RWPE2 (cell line): ENCODE results near the gene HEXD.

Experiments
- ATAC-seq: fragments of 200-7000 bp; cut with Tn5 transposase; 3 replicates; pipeline ENCODE4 v1.9.1; 2021; ENCODE audit warnings: low read depth
- DNase-seq: peaks from one replicate; pipeline ENCODE4 v3.0.0-alpha.2; 2020; ENCODE audit warnings: low spot score
- H3K27ac ChIP-seq: fragments of 450-650 bp; 2 replicates; pipeline ENCODE4 v1.5.1; 2017; ENCODE audit warnings: mild to moderate bottlenecking; ENCODE audit not compliant: poor library complexity, severe bottlenecking
- H3K27me3 ChIP-seq: fragments of 250-450 bp; sonication (Bioruptor Pico); 2 replicates; pipeline ENCODE4 v1.5.1; 2021; ENCODE audit warnings: mild to moderate bottlenecking, moderate library complexity; ENCODE audit not compliant: insufficient read depth, poor library complexity, severe bottlenecking
- H3K36me3 ChIP-seq: fragments of 250-450 bp; sonication (Bioruptor Pico); 2 replicates; pipeline ENCODE4 v1.5.1; 2020; ENCODE audit warnings: low read depth, mild to moderate bottlenecking, moderate library complexity
- H3K4me1 ChIP-seq: fragments of 250-450 bp; sonication (Bioruptor Pico); 2 replicates; pipeline ENCODE4 v1.5.1; 2021; ENCODE audit warnings: mild to moderate bottlenecking, moderate library complexity; ENCODE audit not compliant: insufficient read depth, poor library complexity, severe bottlenecking
- H3K4me3 ChIP-seq: fragments of 250-450 bp; sonication (Bioruptor Pico); 2 replicates; pipeline ENCODE4 v1.5.1; 2021; ENCODE audit warnings: mild to moderate bottlenecking, moderate library complexity; ENCODE audit not compliant: severe bottlenecking
- H3K9me3 ChIP-seq: fragments of 250-450 bp; sonication (Bioruptor Pico); 2 replicates; pipeline ENCODE4 v1.5.1; 2021; ENCODE audit warnings: mild to moderate bottlenecking, moderate library complexity; ENCODE audit not compliant: severe bottlenecking
- TF ChIP-seq, protein P1 (sequence below): fragments of 450-650 bp; IDR thresholded peaks from one replicate; pipeline ENCODE4 v1.5.1; 2017; ENCODE audit warnings: mild to moderate bottlenecking, moderate library complexity; ENCODE audit not compliant: poor library complexity, severe bottlenecking

The HEXD gene

DNA sequence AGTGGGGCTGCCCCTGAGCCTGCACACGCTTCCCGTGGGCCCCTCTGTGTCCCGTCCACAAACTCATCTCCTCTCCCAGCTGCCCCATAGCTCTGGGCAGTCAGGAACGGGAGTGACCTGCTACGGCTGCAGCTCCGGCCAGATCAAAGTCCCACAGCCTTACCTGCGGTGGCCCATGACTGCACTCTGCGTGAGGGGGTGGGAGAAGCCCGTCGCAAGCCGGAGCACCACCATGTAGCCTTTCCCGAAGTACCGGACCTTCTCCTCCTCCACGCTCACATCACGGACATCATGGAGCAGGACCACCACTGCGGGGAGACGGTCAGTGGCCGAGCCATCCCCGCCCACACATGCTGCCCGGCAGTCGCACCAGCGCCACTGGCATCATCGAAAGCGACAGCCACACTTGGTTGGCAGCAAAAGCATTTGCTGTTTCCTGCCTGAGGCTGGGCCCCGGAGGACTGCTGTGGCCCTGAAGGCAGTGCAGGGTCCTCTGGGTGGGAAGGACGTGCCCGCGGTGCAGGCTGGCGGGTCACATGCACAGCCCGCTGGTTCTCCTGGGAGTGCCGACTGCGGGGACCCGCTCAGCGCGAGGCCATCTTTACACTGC lies 26.2 kb downstream of the HEXD start:
- TF ChIP-seq, protein P1, sequence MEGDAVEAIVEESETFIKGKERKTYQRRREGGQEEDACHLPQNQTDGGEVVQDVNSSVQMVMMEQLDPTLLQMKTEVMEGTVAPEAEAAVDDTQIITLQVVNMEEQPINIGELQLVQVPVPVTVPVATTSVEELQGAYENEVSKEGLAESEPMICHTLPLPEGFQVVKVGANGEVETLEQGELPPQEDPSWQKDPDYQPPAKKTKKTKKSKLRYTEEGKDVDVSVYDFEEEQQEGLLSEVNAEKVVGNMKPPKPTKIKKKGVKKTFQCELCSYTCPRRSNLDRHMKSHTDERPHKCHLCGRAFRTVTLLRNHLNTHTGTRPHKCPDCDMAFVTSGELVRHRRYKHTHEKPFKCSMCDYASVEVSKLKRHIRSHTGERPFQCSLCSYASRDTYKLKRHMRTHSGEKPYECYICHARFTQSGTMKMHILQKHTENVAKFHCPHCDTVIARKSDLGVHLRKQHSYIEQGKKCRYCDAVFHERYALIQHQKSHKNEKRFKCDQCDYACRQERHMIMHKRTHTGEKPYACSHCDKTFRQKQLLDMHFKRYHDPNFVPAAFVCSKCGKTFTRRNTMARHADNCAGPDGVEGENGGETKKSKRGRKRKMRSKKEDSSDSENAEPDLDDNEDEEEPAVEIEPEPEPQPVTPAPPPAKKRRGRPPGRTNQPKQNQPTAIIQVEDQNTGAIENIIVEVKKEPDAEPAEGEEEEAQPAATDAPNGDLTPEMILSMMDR: no peak
- H3K27me3 ChIP-seq: no peaks in the 10 kb centered on the region
- H3K27ac ChIP-seq: no peak overlapping the region
- ATAC-seq (no peak), DNase-seq (no peak)
- no peaks in the 10 kb centered on the region for H3K36me3 ChIP-seq
- no peaks in the 10 kb centered on the region for H3K9me3 ChIP-seq
- H3K4me3 ChIP-seq: no peak overlapping the region
- no peaks in the 10 kb centered on the region for H3K4me1 ChIP-seq

- no peak for DNase-seq
- no peaks in the 10 kb centered on the region for H3K36me3 ChIP-seq
- H3K4me1 ChIP-seq: no peaks in the 10 kb centered on the region
- ATAC-seq: no peak
- H3K27ac ChIP-seq: no peak overlapping the region
- TF ChIP-seq, protein P1: no peak
- H3K9me3 ChIP-seq: no peaks in the 10 kb centered on the region
- no peak overlapping the region for H3K4me3 ChIP-seq
- no peaks in the 10 kb centered on the region for H3K27me3 ChIP-seq
These were observed 26.9 kb downstream of the HEXD start for GRCh38 chr17:82444941-82445521.

DNA sequence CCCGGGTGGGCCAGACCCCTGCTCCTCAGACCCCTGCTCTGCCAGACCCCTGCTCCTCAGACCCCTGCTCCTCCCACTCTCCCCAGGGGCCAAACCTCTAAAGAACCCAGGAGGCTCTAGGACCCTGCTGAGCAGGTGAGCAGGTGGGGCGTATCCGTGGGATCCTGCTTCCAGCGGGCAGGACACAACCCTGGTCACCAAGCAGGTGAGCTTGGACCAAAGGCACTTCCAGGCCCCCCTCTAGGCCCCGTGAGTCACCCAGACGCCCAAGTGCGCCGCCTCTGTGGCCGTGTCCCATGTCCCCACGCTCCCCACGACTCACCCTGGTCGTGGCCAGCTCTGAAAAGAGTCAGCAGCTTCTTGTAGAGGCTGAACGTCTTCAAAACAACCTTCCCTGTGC lies 27.4 kb downstream of the HEXD start:
- no peaks in the 10 kb centered on the region for H3K27me3 ChIP-seq
- H3K27ac ChIP-seq: no peak overlapping the region
- no peak for DNase-seq
- no peaks in the 10 kb centered on the region for H3K4me1 ChIP-seq
- ATAC-seq: no peak
- no peaks in the 10 kb centered on the region for H3K36me3 ChIP-seq
- TF ChIP-seq, protein P1: no peak
- H3K4me3 ChIP-seq: no peak overlapping the region
- H3K9me3 ChIP-seq: no peaks in the 10 kb centered on the region

DNA sequence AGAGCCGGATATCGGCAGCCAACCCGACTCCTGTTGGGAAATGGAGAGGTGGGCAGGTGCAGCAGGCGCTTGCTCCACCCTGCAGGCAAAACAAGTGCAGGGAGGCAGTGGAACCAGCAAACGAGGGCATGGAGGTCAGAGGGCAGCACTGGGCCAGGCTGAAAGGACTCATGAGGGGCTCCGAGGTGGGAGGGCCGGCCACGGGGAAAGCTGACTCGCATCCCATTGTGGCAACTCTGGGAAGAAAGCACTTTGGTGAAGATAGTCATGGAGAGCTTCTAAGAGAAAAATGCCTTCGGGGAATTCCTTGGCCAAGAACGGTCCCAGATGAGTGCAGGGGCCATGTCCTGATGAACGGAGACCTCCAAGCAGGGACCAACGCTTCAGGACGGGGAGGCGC lies 28.0 kb downstream of the HEXD start:
- Histone ChIP-seq H3K27ac (no peak overlapping the region), H3K4me3 (no peak overlapping the region), H3K9me3 (no peaks in the 10 kb centered on the region), H3K27me3 (no peaks in the 10 kb centered on the region), H3K36me3 (no peaks in the 10 kb centered on the region), H3K4me1 (no peaks in the 10 kb centered on the region)
- TF ChIP-seq, protein P1: no peak
- ATAC-seq (no peak), DNase-seq (no peak)

DNA sequence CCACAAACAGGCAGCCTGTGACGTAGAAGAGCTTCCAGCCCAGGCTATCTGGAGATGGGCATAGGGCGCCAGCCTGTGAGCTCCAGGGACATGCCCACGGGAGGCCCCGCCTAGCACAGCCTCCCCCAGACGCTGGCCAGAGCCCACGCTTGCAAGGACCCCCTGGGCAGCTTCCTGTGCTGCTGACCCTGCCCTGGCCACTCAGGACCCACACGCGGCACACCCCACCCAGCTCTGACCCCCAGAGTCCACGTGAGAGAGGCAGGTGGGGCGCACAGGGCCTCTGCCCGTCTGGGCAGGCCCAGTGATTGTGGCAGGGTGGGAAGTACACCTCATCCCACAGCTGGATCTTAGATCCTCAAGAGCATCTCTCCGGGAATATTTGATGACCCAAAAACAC lies 28.5 kb downstream of the HEXD start:
- H3K36me3 ChIP-seq: no peaks in the 10 kb centered on the region
- H3K4me3 ChIP-seq: no peak overlapping the region
- ATAC-seq (no peak), DNase-seq (no peak)
- no peaks in the 10 kb centered on the region for H3K4me1 ChIP-seq
- H3K27me3 ChIP-seq: no peaks in the 10 kb centered on the region
- no peaks in the 10 kb centered on the region for H3K9me3 ChIP-seq
- H3K27ac ChIP-seq: no peak overlapping the region
- TF ChIP-seq, protein P1: no peak
